GM19099 (cell line): Measurements from ENCODE around the gene CDKN2AIPNL.

Experiments used
- POLR2A ChIP-seq: IDR thresholded peaks from 3 replicates; pipeline ENCODE4 v1.6.1; 2011; ENCODE audit warnings: low read depth; ENCODE audit not compliant: insufficient read length; ENCODE audit errors: extremely low read depth

CDKN2AIPNL gene, protein sequence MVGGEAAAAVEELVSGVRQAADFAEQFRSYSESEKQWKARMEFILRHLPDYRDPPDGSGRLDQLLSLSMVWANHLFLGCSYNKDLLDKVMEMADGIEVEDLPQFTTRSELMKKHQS

DNA sequence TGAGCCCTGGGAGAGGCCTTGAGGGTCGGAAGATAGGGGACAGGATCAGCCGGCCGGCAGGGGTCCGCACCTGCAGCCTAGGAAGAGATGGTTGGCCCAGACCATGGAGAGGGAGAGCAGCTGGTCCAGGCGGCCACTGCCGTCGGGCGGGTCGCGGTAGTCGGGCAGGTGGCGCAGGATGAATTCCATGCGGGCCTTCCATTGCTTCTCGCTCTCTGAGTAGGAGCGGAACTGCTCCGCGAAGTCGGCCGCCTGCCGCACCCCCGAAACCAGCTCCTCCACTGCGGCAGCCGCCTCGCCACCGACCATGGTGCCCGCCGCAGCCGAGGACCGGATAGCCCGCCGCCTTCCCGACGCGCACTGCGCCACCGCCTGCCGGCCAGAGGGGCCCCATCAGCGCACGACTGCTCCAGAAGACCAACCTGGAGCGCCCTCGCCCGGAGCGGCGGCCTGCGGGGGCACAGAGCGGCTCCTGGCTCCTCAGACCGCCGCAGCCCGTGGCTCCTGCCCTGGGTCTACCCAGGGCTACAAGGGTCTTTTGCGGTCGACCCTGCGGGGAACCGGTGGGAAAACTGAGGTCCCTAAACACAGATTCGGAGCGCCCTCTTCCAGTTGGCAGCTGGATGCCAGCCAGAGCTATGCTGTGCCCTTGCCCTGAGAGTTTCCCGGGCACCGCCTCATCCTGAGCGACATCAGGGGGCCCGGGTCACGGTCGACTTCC, at the start of gene CDKN2AIPNL:
Gene CDKN2AIPNL, minus strand, starts transcription at position 336 of the 721 bp plus-strand sequence. Its CDS starts 27 bp downstream, at position 309.
- peak; percentile 89 for TF ChIP-seq POLR2A

DNA sequence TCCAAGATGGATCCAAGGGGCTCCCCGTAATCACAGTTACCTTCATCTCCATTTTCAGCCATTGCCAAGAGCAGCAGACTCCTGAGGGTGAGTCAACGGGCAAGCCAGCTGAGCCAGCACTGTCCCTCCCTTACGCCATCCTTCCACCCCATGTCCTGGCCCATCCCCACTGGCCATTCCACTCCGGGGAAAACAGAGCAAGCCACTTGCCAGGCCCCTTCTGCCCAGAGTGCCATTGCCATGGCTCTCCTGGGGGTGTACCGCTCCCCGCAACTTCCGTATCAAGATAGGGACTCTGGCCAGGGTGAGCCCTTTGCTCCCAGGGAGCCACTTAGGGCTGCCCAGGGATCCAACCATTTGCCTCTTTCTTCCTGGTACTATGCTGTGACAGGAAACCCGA, 48.9 kb upstream of the CDKN2AIPNL start:
- no peak for TF ChIP-seq POLR2A

DNA sequence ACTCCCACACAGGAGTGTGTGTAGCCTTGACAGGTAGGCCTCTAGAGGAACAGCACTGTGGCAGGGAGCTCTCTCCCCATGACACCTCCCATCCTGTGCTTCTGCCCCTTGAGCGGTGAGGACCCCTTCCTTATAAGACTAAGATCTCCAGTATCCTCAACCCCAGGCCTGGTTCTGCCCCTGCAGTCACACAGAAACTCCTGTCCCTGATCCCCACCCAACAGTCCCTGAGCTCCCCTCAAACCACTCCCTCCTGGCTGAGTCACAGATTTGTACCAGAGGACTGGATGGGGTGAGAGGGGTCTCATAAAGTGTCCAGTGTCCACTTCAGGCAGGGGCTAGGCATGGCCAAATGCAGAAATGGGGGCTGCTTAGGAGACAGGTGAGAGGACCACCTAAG, 47.8 kb upstream of the CDKN2AIPNL start:
- no peak for TF ChIP-seq POLR2A

GRCh38 chr5:134459010-134459403, 47.3 kb upstream of the CDKN2AIPNL start:
- TF ChIP-seq POLR2A = no peak

DNA sequence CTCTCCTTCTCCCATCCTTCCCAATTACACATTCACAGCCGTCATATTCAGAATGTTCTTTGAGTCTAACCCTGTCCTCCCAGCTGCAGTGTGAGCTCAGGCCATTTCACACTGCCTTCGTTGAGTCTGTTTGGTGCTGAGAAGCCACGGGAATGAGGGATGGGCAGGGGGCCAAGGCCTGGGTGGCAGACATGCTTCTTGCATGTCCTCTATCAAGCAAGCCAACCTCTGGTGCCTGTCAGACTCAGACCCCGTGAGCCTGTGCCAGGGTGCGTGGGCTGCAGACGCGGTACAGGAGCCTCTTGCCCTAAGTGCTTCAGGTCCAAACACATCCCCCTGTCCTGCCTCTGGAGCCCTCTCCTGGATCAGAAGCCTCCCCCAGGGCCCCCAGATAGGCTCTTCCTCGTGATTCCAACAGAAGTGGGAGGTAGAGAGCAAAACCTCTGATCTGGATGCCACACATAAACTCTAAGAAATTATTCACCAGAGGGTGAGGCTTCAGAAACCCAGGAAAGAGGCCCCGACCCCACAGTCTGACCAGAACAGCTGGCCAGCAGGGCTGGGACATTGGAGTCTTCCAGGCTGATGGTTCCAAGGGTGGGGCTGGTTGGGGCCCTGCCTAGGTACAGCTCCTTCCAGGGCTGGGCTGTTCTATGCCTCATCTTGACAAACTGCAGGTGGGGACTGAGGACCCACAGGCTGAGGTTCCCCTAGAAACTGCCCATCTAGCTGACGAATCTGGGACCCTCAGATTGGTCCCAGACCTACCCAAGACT, 46.7 kb upstream of the CDKN2AIPNL start:
- no peak for TF ChIP-seq POLR2A

GRCh38 chr5:134457801-134458200, 46.1 kb upstream of the CDKN2AIPNL start:
- TF ChIP-seq POLR2A = no peak

GRCh38 chr5:134456825-134457224, 45.1 kb upstream of the CDKN2AIPNL start:
- no peak for TF ChIP-seq POLR2A

DNA sequence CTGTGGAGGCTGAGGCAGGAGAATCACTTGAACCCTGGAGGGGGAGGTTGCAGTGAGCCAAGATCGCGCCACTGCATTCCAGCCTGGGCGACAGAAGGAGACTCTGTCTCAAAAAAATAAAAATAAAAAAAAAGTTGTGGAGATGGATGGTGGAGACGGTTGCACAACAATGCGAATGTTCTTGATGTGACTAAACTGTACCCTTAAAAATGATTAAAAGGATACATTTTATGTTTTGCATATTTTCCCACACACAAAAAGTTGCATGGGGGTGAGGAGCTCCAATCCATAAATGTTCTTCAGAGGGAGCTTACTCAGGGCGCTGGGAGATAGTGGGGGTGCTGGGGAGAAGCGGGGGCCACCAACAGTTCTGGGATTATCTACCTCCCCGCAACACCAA, 43.8 kb upstream of the CDKN2AIPNL start:
- no peak for TF ChIP-seq POLR2A

- no peak for TF ChIP-seq POLR2A
Observed at GRCh38 chr5:134453016-134453415, 41.3 kb upstream of the CDKN2AIPNL start.

DNA sequence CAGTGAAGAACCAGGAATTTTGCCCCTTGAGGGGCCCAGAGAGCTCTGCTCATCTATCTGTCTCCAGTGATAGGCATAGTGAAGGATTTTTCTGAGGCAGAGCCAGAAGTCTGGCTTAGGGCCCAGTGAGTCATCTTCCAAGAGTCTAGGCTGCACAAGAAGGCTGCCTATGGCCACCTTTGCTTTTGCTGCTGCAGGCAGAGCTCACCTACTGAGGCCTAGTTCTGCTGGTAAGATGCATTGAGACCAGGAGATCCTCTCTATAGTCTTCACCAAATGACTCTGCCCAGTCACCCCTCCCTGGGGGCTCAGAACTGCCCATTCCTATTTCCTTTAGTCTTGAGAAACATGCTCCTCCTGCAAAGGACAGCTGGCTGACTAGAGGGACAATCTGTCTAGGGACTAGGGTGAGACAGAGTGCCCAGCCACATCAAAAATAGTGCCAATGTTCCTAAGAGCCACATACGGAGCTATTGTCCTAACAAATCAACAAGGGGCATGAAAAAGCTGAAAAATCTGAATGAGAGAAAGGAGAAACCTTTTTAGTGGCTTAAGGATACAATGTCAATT, 40.3 kb upstream of the CDKN2AIPNL start:
- no peak for TF ChIP-seq POLR2A

DNA sequence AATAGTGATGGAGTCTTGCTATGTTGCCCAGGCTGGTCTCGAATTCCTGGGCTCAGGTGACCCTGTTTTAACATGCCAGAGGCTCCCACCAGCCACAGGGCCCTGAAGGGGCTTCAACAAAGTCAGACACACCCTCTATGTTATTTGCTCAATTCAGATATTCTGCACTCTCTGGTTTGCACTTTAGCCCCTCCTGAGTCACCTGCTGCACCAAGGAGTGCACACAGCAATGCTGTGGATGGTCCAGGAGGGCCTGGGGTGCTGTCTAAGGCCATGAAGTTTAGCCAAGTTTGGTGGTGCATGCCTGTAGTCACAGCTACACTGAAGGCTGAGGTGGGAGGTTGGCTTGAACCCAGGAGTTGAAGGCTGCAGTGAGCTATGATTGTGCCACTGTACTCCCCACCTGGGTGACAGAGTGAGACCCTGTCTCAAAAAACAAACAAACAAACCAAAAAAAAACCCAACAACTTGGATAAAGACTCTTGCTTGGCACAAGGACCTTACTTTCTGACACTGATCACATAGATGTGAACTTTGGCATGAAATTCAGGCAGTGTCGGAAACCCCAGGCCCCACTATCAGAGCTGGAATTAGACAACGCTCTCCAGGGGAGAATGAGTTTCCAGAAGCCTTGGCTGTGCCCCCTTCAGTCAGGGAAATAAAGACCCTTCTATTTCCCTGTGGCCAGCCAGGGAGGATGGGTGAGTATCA, 39.7 kb upstream of the CDKN2AIPNL start:
- TF ChIP-seq POLR2A = no peak

DNA sequence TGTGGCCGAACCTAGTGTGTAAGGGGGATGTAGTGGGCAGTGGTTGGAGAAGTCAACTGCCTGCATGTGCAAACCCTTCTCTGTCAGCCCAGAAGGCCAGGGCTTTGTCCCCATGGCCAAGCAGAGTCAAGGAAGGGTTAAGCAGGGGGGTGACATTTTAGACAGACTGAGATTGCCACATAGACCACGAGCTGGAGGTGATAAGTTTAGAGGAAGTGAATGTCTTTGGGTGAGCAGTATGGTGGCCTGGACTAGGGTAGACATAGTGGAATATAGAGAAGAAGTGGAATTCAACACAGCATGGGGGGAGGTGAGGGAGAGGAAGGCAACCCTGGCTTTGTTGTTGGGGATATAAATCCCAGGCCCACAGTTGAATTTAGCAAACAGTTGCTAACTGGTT, 38.7 kb upstream of the CDKN2AIPNL start:
- no peak for TF ChIP-seq POLR2A

GRCh38 chr5:134449167-134449566, 37.5 kb upstream of the CDKN2AIPNL start:
- TF ChIP-seq POLR2A = no peak

DNA sequence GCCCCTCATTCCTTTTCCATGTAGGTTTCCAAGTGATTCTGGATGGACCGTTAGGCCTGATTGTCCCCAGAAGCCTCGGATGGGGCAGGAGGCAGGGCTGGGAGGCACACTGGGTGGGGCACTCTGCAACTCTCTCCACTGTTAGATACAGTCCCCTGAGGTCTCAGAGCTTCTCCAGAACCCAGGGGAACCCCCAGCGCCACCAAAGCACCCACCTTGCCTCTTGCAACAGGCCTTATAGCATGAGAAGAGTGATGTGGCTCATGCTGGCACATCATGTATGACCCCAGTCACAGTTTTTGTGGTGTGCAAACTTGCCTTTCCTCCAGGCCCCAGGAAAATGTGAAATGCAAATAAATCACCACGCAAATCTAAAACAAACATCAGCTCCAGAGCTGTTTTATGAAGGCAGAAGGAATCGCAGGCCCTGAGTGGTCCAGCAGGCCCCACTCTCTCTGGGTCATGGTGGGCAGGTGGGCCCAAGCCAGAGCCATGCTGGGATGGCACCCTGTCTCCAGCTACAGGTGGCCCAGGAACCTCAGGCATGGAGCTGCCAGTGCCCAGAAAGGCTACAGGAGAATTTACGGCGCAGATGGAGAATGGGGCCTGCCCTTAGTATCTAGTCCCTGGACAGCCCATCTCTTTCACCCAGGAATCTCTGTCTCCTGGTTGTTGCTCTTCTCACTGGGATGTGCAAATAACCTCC, 36.3 kb upstream of the CDKN2AIPNL start:
- no peak for TF ChIP-seq POLR2A

DNA sequence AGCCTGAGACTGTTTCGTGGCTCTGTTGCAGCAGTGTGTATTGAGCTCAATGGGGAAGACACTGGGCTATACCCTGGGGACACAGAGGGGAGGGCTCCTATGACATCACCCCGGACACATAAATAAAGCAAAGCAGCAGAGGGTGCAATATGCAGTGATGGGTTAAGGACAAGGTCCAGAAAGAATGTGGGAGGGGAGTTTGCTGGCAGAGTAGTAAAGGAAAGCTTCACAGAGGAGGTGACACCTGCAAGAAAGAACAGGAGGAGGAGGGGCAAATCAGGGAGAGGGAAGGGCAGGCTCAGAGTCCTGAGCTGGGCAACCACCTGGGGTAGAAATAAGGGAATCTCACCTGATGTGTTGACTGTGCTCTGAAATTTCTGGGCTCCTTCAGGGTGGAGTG, 35.3 kb upstream of the CDKN2AIPNL start:
- no peak for TF ChIP-seq POLR2A
